GM21576 (cell line): ENCODE data around the gene SLC38A5.
"Not testable (repeated sequence)": the region's sequence is repeated elsewhere in the genome, so short reads cannot be mapped to it uniquely, and the experiment has no call there.

Source experiments
- ATAC-seq: cut with Tn5 transposase; IDR thresholded peaks from one replicate; pipeline ENCODE4 v1.9.1; 2021; ENCODE audit warnings: mild to moderate bottlenecking, moderate library complexity; ENCODE audit not compliant: unreplicated experiment

SLC38A5 gene

GRCh38 chrX:48470110-48470832, at the start of gene SLC38A5:
Gene SLC38A5 (minus strand): TSS chrX:48470260. CDS start chrX:48467924, 2,336 bp downstream.
- no peak for ATAC-seq

GRCh38 chrX:48519481-48519880, 49.4 kb upstream of the SLC38A5 start:
- not testable (repeated sequence) for ATAC-seq

DNA sequence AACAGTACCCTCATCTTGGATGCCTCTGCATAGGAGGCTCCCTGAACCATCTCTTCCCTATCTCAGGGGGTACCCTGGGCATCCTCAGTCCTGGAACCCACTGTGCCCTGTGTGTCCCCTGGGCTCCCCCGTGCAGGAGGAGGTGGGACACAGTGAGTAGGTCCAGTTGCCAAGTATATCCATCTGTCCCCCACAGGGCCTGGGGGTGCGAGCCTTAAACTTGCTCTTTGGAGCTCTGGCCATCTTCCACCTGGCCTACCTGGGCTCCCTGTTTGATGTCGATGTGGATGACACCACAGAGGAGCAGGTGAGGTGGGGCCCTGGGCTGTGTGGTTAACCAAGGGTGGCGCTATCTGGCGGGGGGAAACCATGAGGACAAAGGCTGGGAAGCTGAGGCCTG, 46.9 kb upstream of the SLC38A5 start:
- no peak for ATAC-seq

- ATAC-seq = no peak
These were observed 46.2 kb upstream of the SLC38A5 start for GRCh38 chrX:48516285-48516684.

GRCh38 chrX:48515842-48516241, 45.8 kb upstream of the SLC38A5 start:
- ATAC-seq = no peak

DNA sequence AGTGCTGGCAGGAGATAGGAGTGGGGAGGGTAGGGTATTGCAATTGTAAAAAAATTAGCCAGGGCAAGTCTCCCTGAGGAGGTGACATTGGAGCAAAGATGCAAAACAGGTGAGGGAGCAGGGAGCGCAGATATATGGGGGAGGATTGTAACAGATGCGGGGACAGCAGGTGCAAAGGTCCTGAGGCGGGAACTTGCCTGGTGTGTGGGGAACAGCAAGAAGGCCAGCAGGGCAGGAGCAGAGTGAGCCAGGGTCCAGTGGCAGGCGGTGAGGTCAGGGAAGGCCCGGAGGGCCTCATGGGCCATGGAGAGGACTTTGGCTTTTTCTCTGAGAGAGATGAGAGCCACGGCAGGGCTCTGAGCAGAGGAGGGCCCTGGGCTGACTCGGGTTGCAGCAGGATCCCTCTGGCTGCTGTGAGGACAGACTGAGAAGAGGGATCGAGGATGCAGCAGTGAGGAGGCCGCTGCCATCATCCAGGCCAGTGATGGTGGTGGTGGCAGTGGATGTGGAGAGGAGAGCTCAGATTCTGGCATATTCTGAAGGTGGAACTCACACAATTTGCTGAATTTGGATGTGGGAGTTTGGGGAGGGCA, 44.9 kb upstream of the SLC38A5 start:
- no peak for ATAC-seq

DNA sequence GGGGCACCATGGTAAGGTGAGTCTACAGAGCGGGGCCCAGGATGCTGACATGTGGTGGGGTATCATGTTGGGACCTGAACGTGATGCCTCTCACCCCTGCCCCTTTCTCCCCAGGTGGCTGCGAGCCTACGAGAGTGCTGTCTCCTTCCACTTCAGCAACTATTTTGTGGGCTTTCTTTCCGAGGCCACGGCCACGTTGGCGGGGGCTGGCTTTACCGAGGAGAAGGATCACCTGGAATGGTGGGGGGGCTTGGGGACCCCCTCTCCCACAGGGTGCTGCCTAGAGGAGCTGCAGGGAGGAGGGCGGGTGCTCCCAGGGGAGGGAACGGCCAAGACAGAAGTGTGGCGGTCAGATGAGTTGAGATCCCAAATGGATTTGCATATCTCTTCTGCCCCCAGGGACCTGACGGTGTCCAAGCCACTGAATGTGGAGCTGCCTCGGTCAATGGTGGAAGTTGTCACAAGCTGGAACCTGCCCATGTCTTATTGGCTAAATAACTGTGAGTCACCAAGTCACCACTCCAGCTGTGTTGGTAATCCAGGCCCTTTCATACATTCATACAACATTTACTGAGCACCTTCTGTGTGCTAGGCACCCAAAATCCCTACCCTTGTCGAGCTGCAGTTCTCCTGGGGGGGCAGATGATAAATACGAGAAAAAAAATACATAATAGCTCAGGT, 44.2 kb upstream of the SLC38A5 start:
- no peak for ATAC-seq

GRCh38 chrX:48513670-48514069, 43.6 kb upstream of the SLC38A5 start:
- no peak for ATAC-seq

DNA sequence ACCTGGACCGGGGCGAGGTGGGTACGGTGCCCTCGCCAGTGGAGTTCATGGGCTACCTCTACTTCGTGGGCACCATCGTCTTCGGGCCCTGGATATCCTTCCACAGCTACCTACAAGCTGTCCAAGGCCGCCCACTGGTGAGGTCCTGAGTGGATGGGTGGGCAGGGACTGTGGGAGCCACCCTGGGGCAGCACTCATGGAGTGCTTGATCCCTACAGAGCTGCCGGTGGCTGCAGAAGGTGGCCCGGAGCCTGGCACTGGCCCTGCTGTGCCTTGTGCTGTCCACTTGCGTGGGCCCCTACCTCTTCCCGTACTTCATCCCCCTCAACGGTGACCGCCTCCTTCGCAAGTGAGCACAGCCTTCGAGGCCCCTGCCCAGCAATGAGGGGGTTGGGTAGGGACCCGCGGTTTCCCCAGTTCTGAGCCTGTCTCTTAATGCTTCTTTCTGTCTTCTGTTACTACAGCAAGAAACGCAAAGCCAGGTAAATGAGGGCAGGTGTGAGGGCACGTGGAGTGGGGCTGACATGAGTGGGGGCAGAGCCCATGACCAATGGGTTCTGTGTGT, 42.4 kb upstream of the SLC38A5 start:
- ATAC-seq = no peak

DNA sequence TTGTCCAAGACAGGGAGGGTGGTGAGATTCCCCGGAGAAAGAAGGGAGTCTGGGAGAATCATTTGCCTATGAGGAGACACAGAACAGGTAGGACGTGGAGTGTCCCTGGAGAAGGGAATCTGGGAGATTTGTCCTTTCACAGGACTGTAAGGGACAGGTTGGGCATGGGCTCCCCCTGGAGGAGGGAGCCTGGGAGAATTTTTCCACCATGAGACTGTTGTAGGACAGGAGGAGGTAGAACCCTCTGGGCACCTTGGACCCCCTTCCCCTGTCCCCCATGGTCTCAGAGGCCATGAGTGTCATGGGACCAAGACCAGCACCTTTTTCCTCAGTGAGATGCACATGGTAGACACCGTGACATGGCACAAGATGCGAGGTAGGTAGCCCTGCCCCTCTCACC, 41.5 kb upstream of the SLC38A5 start:
- no peak for ATAC-seq

- no peak for ATAC-seq
These were observed 39.6 kb upstream of the SLC38A5 start for GRCh38 chrX:48509619-48510018.

GRCh38 chrX:48509245-48509590, 39.2 kb upstream of the SLC38A5 start:
- peak; percentile 8 for ATAC-seq

- peak; percentile 68 for ATAC-seq
These were observed 38.6 kb upstream of the SLC38A5 start, which contains the start of gene PORCN for GRCh38 chrX:48508400-48509244. Gene PORCN (plus strand): TSS chrX:48508992. CDS start chrX:48509821, 829 bp downstream.

- no peak for ATAC-seq
These were observed 37.2 kb upstream of the SLC38A5 start for GRCh38 chrX:48507246-48507645.

- no peak for ATAC-seq
These were observed 35.4 kb upstream of the SLC38A5 start for GRCh38 chrX:48505481-48505880.

GRCh38 chrX:48504261-48504660, 34.2 kb upstream of the SLC38A5 start:
- no peak for ATAC-seq

- no peak for ATAC-seq
These were observed 28.3 kb upstream of the SLC38A5 start for GRCh38 chrX:48498374-48498809.

GRCh38 chrX:48497871-48498270, 27.8 kb upstream of the SLC38A5 start:
- no peak for ATAC-seq

DNA sequence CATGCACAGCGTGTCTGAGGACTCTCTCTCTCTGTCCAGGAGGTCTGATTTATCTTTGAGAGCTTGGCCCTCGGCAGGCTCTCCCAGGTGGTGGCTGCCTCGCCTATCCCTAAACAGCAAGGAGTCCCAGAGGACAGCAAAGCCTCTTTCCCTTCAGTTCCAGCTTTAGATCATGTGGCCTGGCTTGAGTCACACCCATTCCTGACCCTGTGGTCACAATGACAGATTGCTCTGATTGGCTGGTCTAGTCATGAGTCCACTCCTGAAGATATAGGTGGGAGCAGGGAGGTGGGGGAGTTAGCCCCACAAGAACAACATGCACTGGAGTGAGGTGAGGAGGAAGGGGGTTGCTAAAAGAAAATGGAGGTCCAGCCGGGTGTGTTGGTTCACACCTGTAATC, 26.6 kb upstream of the SLC38A5 start:
- no peak for ATAC-seq

GRCh38 chrX:48493890-48494364, 23.9 kb upstream of the SLC38A5 start:
- ATAC-seq = no peak
